GM23248 (cell line): ENCODE measurements around the gene POMC.

Experiments
- EZH2 ChIP-seq: fragments of 200-600 bp; sonication (generic); IDR thresholded peaks from 2 replicates; pipeline ENCODE4 v1.6.1; 2018; ENCODE audit warnings: antibody characterized with exemption, mild to moderate bottlenecking; ENCODE audit not compliant: insufficient read depth, poor library complexity, severe bottlenecking
- EZH2phosphoT487 ChIP-seq: fragments of 200-600 bp; sonication (generic); IDR thresholded peaks from 2 replicates; pipeline ENCODE4 v1.6.1; 2018; ENCODE audit warnings: antibody characterized with exemption, moderate library complexity, mild to moderate bottlenecking, low read depth; ENCODE audit not compliant: insufficient read depth

DNA sequence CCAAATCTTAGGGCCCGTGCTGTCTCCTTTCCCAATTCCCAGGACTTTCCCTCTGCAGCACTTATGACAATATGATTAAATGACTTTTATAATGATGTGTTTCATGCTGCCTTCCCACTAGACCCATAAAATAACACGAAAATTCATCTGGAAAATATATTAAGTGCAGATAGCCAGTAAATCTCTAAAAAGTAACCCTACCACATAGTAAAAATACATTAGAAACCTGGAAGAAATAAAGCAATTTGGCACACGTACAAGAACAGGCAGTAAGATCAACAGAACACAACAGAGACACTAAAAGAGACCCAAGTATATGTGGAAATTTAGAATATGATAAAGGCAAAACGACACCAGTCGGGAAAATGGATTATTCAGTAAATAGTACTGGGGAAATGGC lies 30.2 kb upstream of the POMC start:
- TF ChIP-seq EZH2 (no peak), EZH2phosphoT487 (no peak)
